Measurements from ENCODE around the gene XKR7. TPM values are rescaled to one million over a fixed set of nuclear protein-coding genes. Genes with fewer than 3 reads are reported as not detected.

Gene XKR7
- polyA plus RNA-seq, 1 donor from 2014 or later = 9.6 TPM

DNA sequence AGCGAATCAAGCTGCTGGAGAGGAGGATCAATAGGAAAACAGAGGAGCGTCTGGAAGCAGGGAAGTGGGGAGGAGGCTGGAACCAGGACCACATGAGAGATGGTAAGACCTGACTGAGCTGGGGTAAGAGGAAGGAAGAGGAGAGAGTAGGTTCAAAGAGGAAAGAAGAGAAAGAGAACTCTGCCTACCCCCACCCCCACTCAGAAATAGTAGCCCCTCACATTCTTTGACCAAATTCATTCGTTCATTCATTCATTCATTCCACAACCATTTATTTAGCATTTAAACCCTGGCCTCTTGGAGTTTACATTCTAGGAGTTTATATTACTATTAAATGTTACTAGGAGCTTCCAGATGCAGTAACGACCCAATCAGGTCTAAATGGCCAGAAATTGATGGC lies 68.3 kb downstream of the XKR7 start:
- Histone ChIP-seq H3K36me3 (ENCODE audit: insufficient read depth, low read length) (no peaks in the 10 kb centered on the region), H3K79me2 (replicated peaks; ENCODE audit: insufficient read depth, low read length) (no peaks in the 10 kb centered on the region), H3K9me3 (ENCODE audit: low read length) (no peaks in the 10 kb centered on the region), H3K9me2 (ENCODE audit: insufficient read depth, low read length) (no peaks in the 10 kb centered on the region), H4K20me1 (ENCODE audit: insufficient read depth) (no peaks in the 10 kb centered on the region), H3K4me2 (ENCODE audit: low read length) (no peak overlapping the region), H3K9ac (ENCODE audit: low read length) (no peak overlapping the region), H3F3A (ENCODE audit: insufficient read depth, low read length, poor library complexity, severe bottlenecking) (no peaks in the 10 kb centered on the region), H3K27ac (ENCODE audit: low read length) (no peak overlapping the region), H2AFZ (ENCODE audit: low read depth, low read length) (no peak overlapping the region), H3K4me3 (ENCODE audit: low read length) (no peak overlapping the region), H3K27me3 (ENCODE audit: insufficient read depth, low read depth, low read length) (peaks cover 15% of the 10 kb centered on the region)
- TF ChIP-seq MXI1 (conservative IDR thresholded peaks at IDR 0.05; ENCODE audit: poor library complexity, severe bottlenecking) (no peak), EZH2 (IDR thresholded peaks at IDR 0.05; ENCODE audit: borderline replicate concordance, insufficient read depth, low read length, poor library complexity, severe bottlenecking) (no peak), EP300 (conservative IDR thresholded peaks at IDR 0.05; ENCODE audit: poor library complexity, severe bottlenecking) (no peak), RAD21 (conservative IDR thresholded peaks at IDR 0.05) (no peak), SMC3 (conservative IDR thresholded peaks at IDR 0.05; ENCODE audit: poor library complexity) (no peak), TAF1 (IDR thresholded peaks at IDR 0.05; ENCODE audit: low read depth) (no peak), POLR2AphosphoS5 (IDR thresholded peaks at IDR 0.05) (no peak)
- TF ChIP-seq, protein P1, sequence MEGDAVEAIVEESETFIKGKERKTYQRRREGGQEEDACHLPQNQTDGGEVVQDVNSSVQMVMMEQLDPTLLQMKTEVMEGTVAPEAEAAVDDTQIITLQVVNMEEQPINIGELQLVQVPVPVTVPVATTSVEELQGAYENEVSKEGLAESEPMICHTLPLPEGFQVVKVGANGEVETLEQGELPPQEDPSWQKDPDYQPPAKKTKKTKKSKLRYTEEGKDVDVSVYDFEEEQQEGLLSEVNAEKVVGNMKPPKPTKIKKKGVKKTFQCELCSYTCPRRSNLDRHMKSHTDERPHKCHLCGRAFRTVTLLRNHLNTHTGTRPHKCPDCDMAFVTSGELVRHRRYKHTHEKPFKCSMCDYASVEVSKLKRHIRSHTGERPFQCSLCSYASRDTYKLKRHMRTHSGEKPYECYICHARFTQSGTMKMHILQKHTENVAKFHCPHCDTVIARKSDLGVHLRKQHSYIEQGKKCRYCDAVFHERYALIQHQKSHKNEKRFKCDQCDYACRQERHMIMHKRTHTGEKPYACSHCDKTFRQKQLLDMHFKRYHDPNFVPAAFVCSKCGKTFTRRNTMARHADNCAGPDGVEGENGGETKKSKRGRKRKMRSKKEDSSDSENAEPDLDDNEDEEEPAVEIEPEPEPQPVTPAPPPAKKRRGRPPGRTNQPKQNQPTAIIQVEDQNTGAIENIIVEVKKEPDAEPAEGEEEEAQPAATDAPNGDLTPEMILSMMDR (IDR thresholded peaks at IDR 0.05; ENCODE audit: poor library complexity, severe bottlenecking) = no peak
- TF ChIP-seq, protein P2, sequence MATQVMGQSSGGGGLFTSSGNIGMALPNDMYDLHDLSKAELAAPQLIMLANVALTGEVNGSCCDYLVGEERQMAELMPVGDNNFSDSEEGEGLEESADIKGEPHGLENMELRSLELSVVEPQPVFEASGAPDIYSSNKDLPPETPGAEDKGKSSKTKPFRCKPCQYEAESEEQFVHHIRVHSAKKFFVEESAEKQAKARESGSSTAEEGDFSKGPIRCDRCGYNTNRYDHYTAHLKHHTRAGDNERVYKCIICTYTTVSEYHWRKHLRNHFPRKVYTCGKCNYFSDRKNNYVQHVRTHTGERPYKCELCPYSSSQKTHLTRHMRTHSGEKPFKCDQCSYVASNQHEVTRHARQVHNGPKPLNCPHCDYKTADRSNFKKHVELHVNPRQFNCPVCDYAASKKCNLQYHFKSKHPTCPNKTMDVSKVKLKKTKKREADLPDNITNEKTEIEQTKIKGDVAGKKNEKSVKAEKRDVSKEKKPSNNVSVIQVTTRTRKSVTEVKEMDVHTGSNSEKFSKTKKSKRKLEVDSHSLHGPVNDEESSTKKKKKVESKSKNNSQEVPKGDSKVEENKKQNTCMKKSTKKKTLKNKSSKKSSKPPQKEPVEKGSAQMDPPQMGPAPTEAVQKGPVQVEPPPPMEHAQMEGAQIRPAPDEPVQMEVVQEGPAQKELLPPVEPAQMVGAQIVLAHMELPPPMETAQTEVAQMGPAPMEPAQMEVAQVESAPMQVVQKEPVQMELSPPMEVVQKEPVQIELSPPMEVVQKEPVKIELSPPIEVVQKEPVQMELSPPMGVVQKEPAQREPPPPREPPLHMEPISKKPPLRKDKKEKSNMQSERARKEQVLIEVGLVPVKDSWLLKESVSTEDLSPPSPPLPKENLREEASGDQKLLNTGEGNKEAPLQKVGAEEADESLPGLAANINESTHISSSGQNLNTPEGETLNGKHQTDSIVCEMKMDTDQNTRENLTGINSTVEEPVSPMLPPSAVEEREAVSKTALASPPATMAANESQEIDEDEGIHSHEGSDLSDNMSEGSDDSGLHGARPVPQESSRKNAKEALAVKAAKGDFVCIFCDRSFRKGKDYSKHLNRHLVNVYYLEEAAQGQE (IDR thresholded peaks at IDR 0.05; ENCODE audit: borderline replicate concordance) = no peak

GRCh38 chr20:32036716-32037485 lies 69.0 kb downstream of the XKR7 start:
- Histone ChIP-seq H3K79me2 (replicated peaks; ENCODE audit: insufficient read depth, low read length) (no peaks in the 10 kb centered on the region), H3K27ac (ENCODE audit: low read length) (no peak overlapping the region), H3F3A (ENCODE audit: insufficient read depth, low read length, poor library complexity, severe bottlenecking) (no peaks in the 10 kb centered on the region), H3K27me3 (ENCODE audit: insufficient read depth, low read depth, low read length) (peaks cover 9% of the 10 kb centered on the region), H3K9ac (ENCODE audit: low read length) (no peak overlapping the region), H3K36me3 (ENCODE audit: insufficient read depth, low read length) (no peaks in the 10 kb centered on the region), H3K4me3 (ENCODE audit: low read length) (no peak overlapping the region), H3K4me2 (ENCODE audit: low read length) (no peak overlapping the region), H2AFZ (ENCODE audit: low read depth, low read length) (no peak overlapping the region), H3K9me3 (ENCODE audit: low read length) (no peaks in the 10 kb centered on the region), H4K20me1 (ENCODE audit: insufficient read depth) (no peaks in the 10 kb centered on the region), H3K9me2 (ENCODE audit: insufficient read depth, low read length) (no peaks in the 10 kb centered on the region)
- TF ChIP-seq, protein P1 (IDR thresholded peaks at IDR 0.05; ENCODE audit: poor library complexity, severe bottlenecking) = no peak
- no peak for TF ChIP-seq MXI1 (conservative IDR thresholded peaks at IDR 0.05; ENCODE audit: poor library complexity, severe bottlenecking)
- TF ChIP-seq POLR2AphosphoS5 (IDR thresholded peaks at IDR 0.05) = no peak
- TF ChIP-seq EP300 (conservative IDR thresholded peaks at IDR 0.05; ENCODE audit: poor library complexity, severe bottlenecking) = no peak
- no peak for TF ChIP-seq TAF1 (IDR thresholded peaks at IDR 0.05; ENCODE audit: low read depth)
- TF ChIP-seq RAD21 (conservative IDR thresholded peaks at IDR 0.05) = no peak
- TF ChIP-seq SMC3 (conservative IDR thresholded peaks at IDR 0.05; ENCODE audit: poor library complexity) = no peak
- TF ChIP-seq EZH2 (IDR thresholded peaks at IDR 0.05; ENCODE audit: borderline replicate concordance, insufficient read depth, low read length, poor library complexity, severe bottlenecking) = no peak
- TF ChIP-seq, protein P2 (IDR thresholded peaks at IDR 0.05; ENCODE audit: borderline replicate concordance) = no peak
